Kidney (tissue), 14 donors: Measurements from ENCODE around the gene RSPH6A. TPM values are rescaled to one million over a fixed set of nuclear protein-coding genes. Genes with fewer than 3 reads are reported as not detected.
A peak's percentile ranks its signal among the peaks of the same experiment; 100 is the strongest.

Source experiments
- DNase-seq, 5 donors: peaks; one replicate each; pipeline ENCODE4 v3.0.0-alpha.2; 2013 to 2020
- FAIRE-seq: peaks from 2 replicates; lab custom pipeline; 2012; peaks lifted over from hg19 to GRCh38; lab: Jason Lieb, UNC
- H3K27ac ChIP-seq, 2 donors: one replicate each; pipeline ENCODE4 v1.7.0; 2013; ENCODE audit warnings: low read depth in 2 of 2, low read length in 2 of 2, inconsistent platforms in 1 of 2
- H3K27me3 ChIP-seq: one replicate; pipeline ENCODE4 v1.7.1; 2013; ENCODE audit warnings: low read length, inconsistent platforms; ENCODE audit not compliant: control insufficient read depth, insufficient read depth
- H3K36me3 ChIP-seq, 3 donors: one replicate each; pipeline versions ENCODE4 v1.7.0 to v1.7.1; 2013; ENCODE audit warnings: low read length in 3 of 3, control low read depth in 1 of 3, inconsistent platforms in 1 of 3; ENCODE audit not compliant: insufficient read depth in 3 of 3, control insufficient read depth in 2 of 3
- H3K4me1 ChIP-seq, 3 donors: one replicate each; pipeline versions ENCODE4 v1.7.0 to v1.7.1; 2013; ENCODE audit warnings: low read length in 3 of 3, inconsistent platforms in 1 of 3, low read depth in 1 of 3; ENCODE audit not compliant: control insufficient read depth in 2 of 3, insufficient read depth in 2 of 3
- H3K4me3 ChIP-seq, 3 donors: one replicate each; pipeline versions ENCODE4 v1.7.0 to v1.8.1; 2013; ENCODE audit warnings: low read length in 3 of 3, control low read depth in 1 of 3, inconsistent platforms in 1 of 3
- H3K9ac ChIP-seq, 3 donors: one replicate each; pipeline versions ENCODE4 v1.7.0 to v1.7.1; 2013; ENCODE audit warnings: low read length in 3 of 3, control low read depth in 1 of 3, inconsistent platforms in 1 of 3
- H3K9me3 ChIP-seq, 3 donors: one replicate each; pipeline versions ENCODE4 v1.7.0 to v1.7.1; 2013; ENCODE audit warnings: low read length in 3 of 3, control low read depth in 1 of 3, inconsistent platforms in 1 of 3; ENCODE audit not compliant: control insufficient read depth in 2 of 3, insufficient read depth in 1 of 3
- intact Hi-C: fragments of 100-400 bp; cut with DNase I; formaldehyde crosslinking; loops from one replicate; pipeline ENCODE4 v1.11.1; 2022
- polyA plus RNA-seq: library from polyadenylated mRNA; stranded (reverse); fragments of 350-450 nt; fragmentation: Illumina TruSeq; extraction: RNeasy Lipid Tissue Mini Kit (QIAGEN cat#74804); gene quantifications from one replicate; pipeline ENCODE4 v1.2.3, GENCODE V29; 2014; ENCODE audit warnings: low read depth, low replicate concordance; ENCODE audit not compliant: insufficient read depth
- total RNA-seq: library from RNA; stranded (reverse); fragmentation: NEBNext Ultra II Directional; extraction: Animal tissue kit (Norgen Biotek cat#: 25700); gene quantifications from one replicate; pipeline ENCODE4 v1.2.1, GENCODE V29; 2021
- TF ChIP-seq, protein P1 (sequence below): IDR thresholded peaks from 3 replicates; pipeline ENCODE4 v1.5.1; 2012; ENCODE audit warnings: mild to moderate bottlenecking, moderate library complexity, borderline replicate concordance; ENCODE audit not compliant: insufficient read depth; ENCODE audit errors: extremely low read depth
- donor health status: control.
- donor health status: control.
- donor health status: control.
- donor health status: control.
- donor health status: control.
- donor health status: DM: yes; HTN: yes; CAD: no.
- donor health status: Normal renal cell carcinoma (clear cell type).

Gene RSPH6A
- total and polyA plus RNA-seq, 2 donors from 2014 or later: 0.13 TPM; not detected in 1

DNA sequence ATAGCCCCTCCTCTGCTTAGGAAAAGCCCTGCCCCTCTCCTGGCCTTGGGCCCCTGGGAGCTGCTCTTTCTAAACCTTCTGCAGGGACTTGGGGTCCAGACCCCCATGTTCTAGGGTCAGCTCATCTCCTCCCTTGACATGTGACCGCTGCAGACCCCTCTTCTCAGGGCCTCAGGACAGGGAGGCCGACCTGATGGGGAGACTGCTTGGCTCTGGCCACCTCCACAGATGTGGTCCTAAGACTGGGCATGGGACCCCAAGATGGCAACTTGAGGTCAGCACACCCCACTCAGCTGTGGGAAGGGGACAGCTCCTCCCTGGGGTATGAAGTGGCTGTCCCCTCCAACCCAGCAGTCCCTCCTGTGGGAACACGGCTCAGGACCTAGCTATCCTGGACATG, 42.2 kb downstream of the RSPH6A start:
- intact Hi-C loops: no loop called here
- no peak for DNase-seq
- Histone ChIP-seq H3K4me3 (peak overlapping the region in 1 of 3 donors; percentile 69), H3K36me3 (peaks cover 0 to 5% (median 2%) of the 10 kb centered on the region in 3 donors), H3K9me3 (no peaks in the 10 kb centered on the region), H3K4me1 (peaks cover 0 to 12% (median 6%) of the 10 kb centered on the region in 3 donors), H3K27ac (peak overlapping the region; percentile 49 to 80), H3K9ac (peak overlapping the region in 1 of 3 donors; percentile 63), H3K27me3 (no peaks in the 10 kb centered on the region)
- no peak for FAIRE-seq
- TF ChIP-seq, protein P1, sequence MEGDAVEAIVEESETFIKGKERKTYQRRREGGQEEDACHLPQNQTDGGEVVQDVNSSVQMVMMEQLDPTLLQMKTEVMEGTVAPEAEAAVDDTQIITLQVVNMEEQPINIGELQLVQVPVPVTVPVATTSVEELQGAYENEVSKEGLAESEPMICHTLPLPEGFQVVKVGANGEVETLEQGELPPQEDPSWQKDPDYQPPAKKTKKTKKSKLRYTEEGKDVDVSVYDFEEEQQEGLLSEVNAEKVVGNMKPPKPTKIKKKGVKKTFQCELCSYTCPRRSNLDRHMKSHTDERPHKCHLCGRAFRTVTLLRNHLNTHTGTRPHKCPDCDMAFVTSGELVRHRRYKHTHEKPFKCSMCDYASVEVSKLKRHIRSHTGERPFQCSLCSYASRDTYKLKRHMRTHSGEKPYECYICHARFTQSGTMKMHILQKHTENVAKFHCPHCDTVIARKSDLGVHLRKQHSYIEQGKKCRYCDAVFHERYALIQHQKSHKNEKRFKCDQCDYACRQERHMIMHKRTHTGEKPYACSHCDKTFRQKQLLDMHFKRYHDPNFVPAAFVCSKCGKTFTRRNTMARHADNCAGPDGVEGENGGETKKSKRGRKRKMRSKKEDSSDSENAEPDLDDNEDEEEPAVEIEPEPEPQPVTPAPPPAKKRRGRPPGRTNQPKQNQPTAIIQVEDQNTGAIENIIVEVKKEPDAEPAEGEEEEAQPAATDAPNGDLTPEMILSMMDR: no peak

DNA sequence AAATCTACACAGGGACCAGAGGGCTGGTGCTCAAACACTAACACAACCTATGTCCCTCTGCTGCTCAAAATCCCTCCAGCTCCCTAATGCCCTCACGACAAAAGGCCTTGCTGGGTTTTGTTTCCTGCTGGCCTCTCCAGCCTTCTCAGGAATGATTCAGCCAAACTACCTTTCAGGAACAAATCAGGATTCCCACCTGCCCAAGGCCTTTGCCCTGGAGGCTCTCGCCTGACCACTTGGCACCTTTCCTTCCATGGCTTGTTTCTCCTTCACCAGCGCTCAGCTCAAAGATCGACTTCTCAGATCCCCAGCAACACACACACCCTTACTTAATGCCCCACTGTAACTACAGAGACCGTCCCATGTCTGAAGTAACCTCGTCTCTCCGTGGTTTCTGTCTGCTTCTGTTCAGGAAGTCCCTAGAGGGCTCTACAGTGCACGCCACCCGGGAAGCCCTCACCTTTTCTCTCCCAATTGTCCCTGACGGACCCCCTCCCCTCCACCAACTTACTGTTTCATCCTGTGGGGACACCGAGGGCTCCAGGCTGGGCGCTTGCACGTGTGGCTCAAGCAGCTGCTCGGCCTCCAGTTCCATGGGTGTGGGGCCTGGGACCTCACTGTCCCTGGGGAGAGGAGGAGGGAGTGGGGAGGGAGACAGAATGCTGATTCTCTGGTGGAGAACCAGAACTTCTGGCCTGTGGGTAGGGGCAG, 42.8 kb downstream of the RSPH6A start:
- no peak for FAIRE-seq
- intact Hi-C loops: no loop called here
- peak overlapping the region; percentile 49 to 94 for H3K27ac ChIP-seq
- H3K9me3 ChIP-seq: no peaks in the 10 kb centered on the region
- TF ChIP-seq, protein P1: no peak
- H3K36me3 ChIP-seq: peaks cover 0 to 5% (median 2%) of the 10 kb centered on the region in 3 donors
- peak in 1 of 5 donors; percentile 34 for DNase-seq
- no peaks in the 10 kb centered on the region for H3K27me3 ChIP-seq
- H3K4me3 ChIP-seq: peak overlapping the region in 2 of 3 donors; percentile 60 to 69
- peaks cover 0 to 12% (median 6%) of the 10 kb centered on the region in 3 donors for H3K4me1 ChIP-seq
- H3K9ac ChIP-seq: peak overlapping the region in 1 of 3 donors; percentile 82

DNA sequence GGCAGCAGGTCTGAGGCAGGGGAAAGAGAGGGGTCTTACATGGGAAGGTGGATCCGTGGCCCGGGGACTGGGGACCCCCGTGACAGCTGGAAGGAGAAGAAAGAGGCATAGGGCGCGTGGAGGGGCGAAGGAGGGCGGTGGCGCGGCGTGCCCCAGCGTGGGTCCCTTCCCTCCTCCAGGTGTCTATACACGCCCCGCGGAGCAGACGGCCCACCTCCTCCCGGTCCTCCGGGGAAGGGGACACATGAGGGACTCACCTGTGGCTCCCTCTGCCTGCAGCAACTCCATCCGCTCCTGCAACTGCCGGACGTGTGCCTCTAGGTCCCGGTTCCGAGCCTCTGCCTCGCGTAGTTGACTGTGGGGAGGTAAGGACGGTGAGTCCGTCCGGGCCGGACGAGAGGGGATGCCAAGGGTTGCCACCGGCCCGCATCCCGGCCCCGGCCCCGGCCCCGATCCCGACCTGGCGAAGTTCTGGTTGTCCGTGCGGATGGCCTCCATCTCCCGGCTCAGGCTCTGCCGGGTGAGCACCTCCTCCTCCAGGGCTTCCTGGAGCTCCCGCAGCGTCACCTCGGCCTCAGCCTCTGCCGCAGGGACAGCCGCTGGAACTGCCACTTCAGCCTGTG, 43.7 kb downstream of the RSPH6A start:
- Histone ChIP-seq H3K27ac (peak overlapping the region; percentile 92 to 94), H3K9ac (peak overlapping the region in 1 of 3 donors; percentile 82), H3K4me3 (peak overlapping the region in 2 of 3 donors; percentile 60 to 69), H3K36me3 (peaks cover 0 to 2% (median 0%) of the 10 kb centered on the region in 3 donors), H3K27me3 (no peaks in the 10 kb centered on the region), H3K9me3 (no peaks in the 10 kb centered on the region), H3K4me1 (peaks cover 0 to 12% (median 11%) of the 10 kb centered on the region in 3 donors)
- intact Hi-C loops: no loop called here
- FAIRE-seq: no peak
- DNase-seq: peak in 3 of 5 donors; percentile 37 to 87 (median 85)
- TF ChIP-seq, protein P1: no peak
